GM12892 (cell line): ENCODE measurements around the gene KCNK13.

ENCODE experiments used
- DNase-seq: peaks from one replicate; pipeline ENCODE4 v3.0.0; 2011; ENCODE audit not compliant: insufficient read length
- FAIRE-seq: peaks from 2 replicates; lab custom pipeline; 2011; peaks lifted over from hg19 to GRCh38; lab: Jason Lieb, UNC
- POLR2A ChIP-seq: IDR thresholded peaks from 2 replicates; pipeline ENCODE4 v1.6.1; 2011; ENCODE audit warnings: low read depth, low read length, control low read depth
- POLR2AphosphoS5 ChIP-seq: IDR thresholded peaks from 2 replicates; pipeline ENCODE4 v1.6.1; 2011; ENCODE audit warnings: low read depth, low read length, control low read depth
- TAF1 ChIP-seq: IDR thresholded peaks from 2 replicates; pipeline ENCODE4 v1.6.1; 2011; ENCODE audit warnings: low read depth, mild to moderate bottlenecking, control low read depth, low read length, borderline replicate concordance

KCNK13 gene

DNA sequence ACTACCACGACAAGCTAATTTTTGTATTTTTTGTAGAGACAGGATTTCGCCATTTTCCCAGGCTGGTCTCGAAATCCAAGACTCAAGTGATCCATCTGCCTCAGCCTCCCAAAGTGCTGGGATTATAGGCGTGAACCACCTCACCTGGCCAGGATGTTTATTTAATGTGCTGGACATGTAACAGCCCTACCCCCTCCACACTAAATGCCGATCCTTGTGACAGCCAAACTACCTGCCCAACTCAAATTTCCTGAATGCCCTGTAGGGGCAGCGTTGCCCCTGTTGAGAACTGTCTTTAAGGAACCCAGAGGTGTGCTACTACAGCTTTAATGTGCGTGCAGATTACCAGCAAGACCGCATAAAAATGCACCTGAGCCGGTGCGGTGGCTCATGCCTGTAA, 48.1 kb downstream of the KCNK13 start:
- FAIRE-seq (no peak), DNase-seq (no peak)
- TF ChIP-seq TAF1, result no peak
- no peak for TF ChIP-seq POLR2A
- no peak for TF ChIP-seq POLR2AphosphoS5

GRCh38 chr14:90111895-90112534, 50.2 kb downstream of the KCNK13 start:
- FAIRE-seq, result no peak
- TF ChIP-seq POLR2A, result no peak
- no peak for TF ChIP-seq TAF1
- TF ChIP-seq POLR2AphosphoS5, result no peak
- DNase-seq, result no peak

- FAIRE-seq, result no peak
- TF ChIP-seq TAF1, result no peak
- TF ChIP-seq POLR2A, result no peak
- no peak for TF ChIP-seq POLR2AphosphoS5
- DNase-seq, result no peak
Measured at GRCh38 chr14:90114554-90114953, 52.8 kb downstream of the KCNK13 start.

GRCh38 chr14:90115780-90116179, 54.0 kb downstream of the KCNK13 start:
- FAIRE-seq (no peak), DNase-seq (no peak)
- TF ChIP-seq TAF1, result no peak
- no peak for TF ChIP-seq POLR2AphosphoS5
- no peak for TF ChIP-seq POLR2A

GRCh38 chr14:90116444-90116843, 54.6 kb downstream of the KCNK13 start:
- no peak for DNase-seq
- no peak for TF ChIP-seq POLR2A
- no peak for TF ChIP-seq POLR2AphosphoS5
- no peak for TF ChIP-seq TAF1
- FAIRE-seq, result no peak

DNA sequence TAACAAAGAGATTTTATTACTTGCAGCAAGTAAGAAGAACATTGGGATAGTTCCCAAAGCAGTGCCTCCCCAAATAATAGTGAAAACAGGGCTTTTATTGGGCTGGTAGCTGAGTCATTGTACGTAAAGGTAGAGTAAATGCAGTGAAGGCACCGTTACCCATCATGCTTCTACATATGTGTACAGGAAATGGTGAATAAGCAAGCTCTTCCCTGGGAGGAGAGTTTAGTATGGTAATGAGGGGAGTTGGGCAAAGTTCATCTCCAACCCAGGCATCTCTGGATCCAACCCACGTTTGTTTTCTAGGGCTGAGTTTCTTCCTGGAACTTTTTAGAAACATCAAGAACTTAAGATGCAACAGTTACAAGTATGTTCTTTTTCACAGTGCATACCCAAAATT, 56.2 kb downstream of the KCNK13 start:
- DNase-seq, result no peak
- no peak for FAIRE-seq
- TF ChIP-seq TAF1 (no peak), POLR2A (no peak), POLR2AphosphoS5 (no peak)

DNA sequence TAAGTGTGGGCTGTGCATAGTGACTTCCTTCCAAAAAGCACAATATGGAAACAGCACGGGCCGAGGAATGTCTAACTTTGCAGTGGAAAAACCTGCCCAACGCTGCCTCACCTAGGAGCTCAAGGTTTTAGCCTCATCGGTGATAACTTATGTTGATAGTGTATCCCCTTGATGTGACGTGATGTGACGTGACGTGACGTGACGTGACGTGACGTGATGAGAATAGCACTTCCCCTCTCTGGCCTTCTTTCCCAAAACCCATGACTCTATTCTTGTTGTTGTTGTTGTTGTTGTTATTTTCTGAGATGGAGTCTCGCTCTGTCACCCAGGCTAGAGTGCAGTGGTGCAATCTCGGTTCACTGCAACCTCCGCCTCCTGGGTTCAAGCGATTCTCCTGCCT, 64.5 kb downstream of the KCNK13 start:
- FAIRE-seq (no peak), DNase-seq (no peak)
- TF ChIP-seq TAF1, result no peak
- TF ChIP-seq POLR2AphosphoS5, result no peak
- no peak for TF ChIP-seq POLR2A

GRCh38 chr14:90132821-90133570, 71.2 kb downstream of the KCNK13 start:
- no peak for DNase-seq
- no peak for FAIRE-seq
- no peak for TF ChIP-seq POLR2AphosphoS5
- TF ChIP-seq TAF1, result no peak

- DNase-seq (no peak), FAIRE-seq (no peak)
- TF ChIP-seq POLR2A, result no peak
- no peak for TF ChIP-seq TAF1
- no peak for TF ChIP-seq POLR2AphosphoS5
Measured at GRCh38 chr14:90136904-90137303, 75.1 kb downstream of the KCNK13 start.

GRCh38 chr14:90137807-90138206, 76.0 kb downstream of the KCNK13 start:
- DNase-seq (no peak), FAIRE-seq (no peak)
- TF ChIP-seq POLR2AphosphoS5 (no peak), POLR2A (no peak), TAF1 (no peak)

GRCh38 chr14:90139199-90139598, 77.4 kb downstream of the KCNK13 start:
- DNase-seq (no peak), FAIRE-seq (no peak)
- TF ChIP-seq POLR2AphosphoS5 (no peak), TAF1 (no peak), POLR2A (no peak)
